Ascending aorta (tissue), 2 donors: Measurements from ENCODE around the gene NEURL3. TPM values are rescaled to one million over a fixed set of nuclear protein-coding genes. Genes with fewer than 3 reads are reported as not detected.

Source experiments
- DNase-seq, 2 donors: peaks; one replicate each; pipeline ENCODE4 v3.0.0-alpha.2; 2019; ENCODE audit warnings: low spot score in 2 of 2
- H3K27ac ChIP-seq, 2 donors: fragments of 200-600 bp; sonication (generic); one replicate each; pipeline ENCODE4 v1.5.1; 2016 to 2017; ENCODE audit warnings: mild to moderate bottlenecking in 1 of 2
- H3K27me3 ChIP-seq: fragments of 200-600 bp; sonication (generic); one replicate; pipeline ENCODE4 v1.5.1; 2017
- H3K36me3 ChIP-seq, 2 donors: fragments of 200-600 bp; sonication (generic); one replicate each; pipeline ENCODE4 v1.5.1; 2016
- H3K4me1 ChIP-seq, 2 donors: fragments of 200-600 bp; sonication (generic); one replicate each; pipeline ENCODE4 v1.5.1; 2016 to 2017; ENCODE audit warnings: mild to moderate bottlenecking in 1 of 2
- H3K4me3 ChIP-seq, 2 donors: fragments of 200-600 bp; sonication (generic); one replicate each; pipeline ENCODE4 v1.5.1; 2016 to 2017; ENCODE audit warnings: mild to moderate bottlenecking in 1 of 2
- H3K9me3 ChIP-seq, 2 donors: fragments of 200-600 bp; sonication (generic); one replicate each; pipeline ENCODE4 v1.5.1; 2016
- CTCF ChIP-seq, 3 experiments: fragments of 200-600 bp in 2 of 3; fragments of 450-650 bp in 1 of 3; sonication (generic) in 2 of 3; IDR thresholded peaks; one replicate each; pipeline ENCODE4 v1.5.1; 2016 to 2019; ENCODE audit warnings: antibody characterized with exemption in 3 of 3, mild to moderate bottlenecking in 1 of 3, moderate library complexity in 1 of 3
- intact Hi-C: fragments of 100-400 bp; cut with DNase I; formaldehyde crosslinking; loops from one replicate; pipeline ENCODE4 v1.15.1; 2023
- total RNA-seq: library from RNA; depleted of rRNA; stranded (reverse); fragments of >200 nt; gene quantifications from one replicate; pipeline ENCODE4 v1.1.0, GENCODE V29; 2016

NEURL3 gene
- total RNA-seq, 1 donor from 2014 or later: not detected

- DNase-seq: no peak
- H3K36me3 ChIP-seq: peaks cover 55 to 78% of the 10 kb centered on the region in 2 donors
- no peaks in the 10 kb centered on the region for H3K9me3 ChIP-seq
- H3K4me1 ChIP-seq: peaks cover 16 to 32% of the 10 kb centered on the region in 2 donors
- H3K27me3 ChIP-seq: no peaks in the 10 kb centered on the region
- intact Hi-C loops: no loop called here
- no peak for TF ChIP-seq CTCF (IDR thresholded peaks at IDR 0.05)
- peak overlapping the region; percentile 50 to 59 for H3K27ac ChIP-seq
- no peak overlapping the region for H3K4me3 ChIP-seq
Measured at GRCh38 chr2:96548558-96549465, 43.7 kb upstream of the NEURL3 start.

- no peak overlapping the region for H3K4me3 ChIP-seq
- peak in 1 of 3 experiments; percentile 7 for TF ChIP-seq CTCF (IDR thresholded peaks at IDR 0.05)
- intact Hi-C loops: no loop called here
- no peaks in the 10 kb centered on the region for H3K27me3 ChIP-seq
- DNase-seq: no peak
- peaks cover 55 to 89% of the 10 kb centered on the region in 2 donors for H3K36me3 ChIP-seq
- H3K4me1 ChIP-seq: peaks cover 16 to 31% of the 10 kb centered on the region in 2 donors
- no peaks in the 10 kb centered on the region for H3K9me3 ChIP-seq
- H3K27ac ChIP-seq: peak overlapping the region; percentile 44 to 60
Measured at GRCh38 chr2:96547731-96548171, 42.6 kb upstream of the NEURL3 start.

GRCh38 chr2:96547203-96547641 is 42.1 kb upstream of the NEURL3 start:
- H3K4me3 ChIP-seq: peak overlapping the region in 1 of 2 donors; percentile 11
- peaks cover 58 to 91% of the 10 kb centered on the region in 2 donors for H3K36me3 ChIP-seq
- H3K27ac ChIP-seq: peak overlapping the region; percentile 44 to 60
- H3K4me1 ChIP-seq: peaks cover 16 to 35% of the 10 kb centered on the region in 2 donors
- no peaks in the 10 kb centered on the region for H3K9me3 ChIP-seq
- TF ChIP-seq CTCF (IDR thresholded peaks at IDR 0.05): no peak
- DNase-seq: no peak
- H3K27me3 ChIP-seq: no peaks in the 10 kb centered on the region
- intact Hi-C loops: no loop called here

GRCh38 chr2:96546797-96547196 is 41.6 kb upstream of the NEURL3 start:
- Histone ChIP-seq H3K27me3 (no peaks in the 10 kb centered on the region), H3K27ac (peak overlapping the region; percentile 44 to 60), H3K36me3 (peaks cover 54 to 91% of the 10 kb centered on the region in 2 donors), H3K4me3 (peak overlapping the region in 1 of 2 donors; percentile 11), H3K4me1 (peaks cover 16 to 38% of the 10 kb centered on the region in 2 donors), H3K9me3 (no peaks in the 10 kb centered on the region)
- no peak for DNase-seq
- intact Hi-C loops: no loop called here
- TF ChIP-seq CTCF (IDR thresholded peaks at IDR 0.05): no peak

- H3K36me3 ChIP-seq: peaks cover 49 to 89% of the 10 kb centered on the region in 2 donors
- H3K9me3 ChIP-seq: no peaks in the 10 kb centered on the region
- DNase-seq: no peak
- H3K4me1 ChIP-seq: peaks cover 16 to 43% of the 10 kb centered on the region in 2 donors
- intact Hi-C loops: no loop called here
- TF ChIP-seq CTCF (IDR thresholded peaks at IDR 0.05): no peak
- H3K4me3 ChIP-seq: no peak overlapping the region
- H3K27ac ChIP-seq: peak overlapping the region; percentile 44 to 60
- H3K27me3 ChIP-seq: no peaks in the 10 kb centered on the region
Measured at GRCh38 chr2:96546321-96546720, 41.2 kb upstream of the NEURL3 start.
